GM12878 (cell line): Measurements from ENCODE around the gene PCDHA10. TPM values are rescaled to one million over a fixed set of nuclear protein-coding genes. Genes with fewer than 3 reads are reported as not detected.
A peak's percentile ranks its signal among the peaks of the same experiment; 100 is the strongest.
"Not testable (repeated sequence)": the region's sequence is repeated elsewhere in the genome, so short reads cannot be mapped to it uniquely, and the experiment has no call there.

Experiments used
- ATAC-seq: fragments of 200-7000 bp; cut with Tn5 transposase; 3 replicates; pipeline ENCODE4 v1.9.1; 2020; ENCODE audit warnings: mild to moderate bottlenecking, moderate library complexity
- BruUV-seq: library from RNA; stranded (reverse); fragments of 400-500 nt; replicated peaks from 2 replicates; lab custom pipeline; 2021; lab: Mats Ljungman, UMichigan
- CTCF ChIA-PET: fragments of 300-600 bp; sonication (Branson Sonifier 250); formaldehyde crosslinking; extraction: SDS; loops from one replicate; lab custom pipeline; 2021; ENCODE audit warnings: inconsistent platforms; lab: Yijun Ruan, JAX
- POLR2A ChIA-PET: fragments of 350-600 bp; formaldehyde crosslinking; extraction: SDS; loops from one replicate; lab custom pipeline; 2021; ENCODE audit warnings: inconsistent platforms; lab: Charles Lee
- RAD21 ChIA-PET: fragments of 300-600 bp; sonication (Branson Sonifier 250); formaldehyde crosslinking; loops from one replicate; lab custom pipeline; 2023; ENCODE audit warnings: antibody characterized with exemption; ENCODE audit not compliant: unreplicated experiment; lab: Charles Lee
- SMC1A ChIA-PET: fragments of 300-600 bp; sonication (Branson Sonifier 250); formaldehyde crosslinking; loops from one replicate; lab custom pipeline; 2023; ENCODE audit not compliant: unreplicated experiment, uncharacterized antibody; lab: Charles Lee
- DNase-seq: peaks from one replicate; pipeline ENCODE4 v3.0.0-alpha.2; 2011; ENCODE audit warnings: low read depth, low spot score
- FAIRE-seq: peaks from 3 replicates; lab custom pipeline; 2011; peaks lifted over from hg19 to GRCh38; lab: Jason Lieb, UNC
- H2AFZ ChIP-seq: 2 replicates; pipeline ENCODE4 v1.6.0; 2011; ENCODE audit warnings: low read depth, low read length, control low read depth; ENCODE audit not compliant: control insufficient read depth
- H3K27ac ChIP-seq: 2 replicates; pipeline ENCODE4 v1.5.1; 2011; ENCODE audit warnings: control low read depth; ENCODE audit not compliant: control insufficient read depth, insufficient read depth
- H3K27me3 ChIP-seq, 2 experiments: replicated peaks in 1 of 2; 2 replicates each; pipeline versions ENCODE4 v1.6.0 to v1.6.1; 2011; ENCODE audit warnings: low read length in 1 of 2; ENCODE audit not compliant: control insufficient read depth in 2 of 2, insufficient read depth in 2 of 2
- H3K36me3 ChIP-seq, 2 experiments: 2 replicates each; pipeline ENCODE4 v1.5.1; 2011; ENCODE audit warnings: low read length in 1 of 2; ENCODE audit not compliant: control insufficient read depth in 2 of 2, insufficient read depth in 2 of 2
- H3K4me1 ChIP-seq: 2 replicates; pipeline ENCODE4 v1.6.1; 2011; ENCODE audit warnings: mild to moderate bottlenecking, low read length, moderate library complexity, mixed read lengths; ENCODE audit not compliant: control insufficient read depth, insufficient read depth
- H3K4me2 ChIP-seq: 2 replicates; pipeline ENCODE4 v1.6.0; 2011; ENCODE audit warnings: control low read depth; ENCODE audit not compliant: control insufficient read depth, insufficient read depth
- H3K4me3 ChIP-seq: fragments of 200-600 bp; sonication (generic); 2 replicates; pipeline ENCODE4 v1.5.1; 2016
- H3K79me2 ChIP-seq: 2 replicates; pipeline ENCODE4 v1.6.0; 2011; ENCODE audit warnings: low read length; ENCODE audit not compliant: control insufficient read depth, insufficient read depth
- H3K9ac ChIP-seq: 2 replicates; pipeline ENCODE4 v1.8.0; 2011; ENCODE audit warnings: low read length, control low read depth, mixed read lengths; ENCODE audit not compliant: control insufficient read depth, insufficient read depth
- H3K9me3 ChIP-seq: replicated peaks from 3 replicates; pipeline ENCODE4 v1.5.1; 2011; ENCODE audit warnings: mild to moderate bottlenecking, low read length; ENCODE audit not compliant: control insufficient read depth, insufficient read depth
- H4K20me1 ChIP-seq: 2 replicates; pipeline ENCODE4 v1.6.0; 2011; ENCODE audit not compliant: control insufficient read depth, insufficient read depth
- CTCF ChIP-seq, 3 experiments: IDR thresholded peaks in 2 of 3; conservative IDR thresholded peaks in 1 of 3; 2 replicates each; pipeline ENCODE4 v1.5.1; 2011; ENCODE audit warnings: low read depth in 3 of 3, low read length in 3 of 3, mild to moderate bottlenecking in 3 of 3, control low read depth in 2 of 3, moderate library complexity in 2 of 3, inconsistent platforms in 1 of 3, mixed read lengths in 1 of 3; ENCODE audit not compliant: control insufficient read depth in 2 of 3, insufficient read depth in 1 of 3; ENCODE audit errors: extremely low read depth in 1 of 3
- IKZF1 ChIP-seq: fragments of 450-650 bp; conservative IDR thresholded peaks from 2 replicates; pipeline ENCODE4 v1.6.1; 2017; ENCODE audit warnings: antibody characterized with exemption, mild to moderate bottlenecking
- WGBS: methylation state at CpG from one replicate; pipeline ENCODE4 v1.1.6; 2016; ENCODE audit warnings: low lambda C conversion rate; ENCODE audit not compliant: insufficient replicate concordance, insufficient coverage; ENCODE audit errors: missing lambda C conversion rate; 5-methylcytosine and 5-hydroxymethylcytosine counted together
- in situ Hi-C: fragments of 300-500 bp; cut with MboI; formaldehyde crosslinking; loops from 9 replicates; pipeline ENCODE4 v1.14.3; 2018; ENCODE audit warnings: mixed read lengths
- intact Hi-C: fragments of 100-400 bp; cut with micrococcal nuclease; formaldehyde crosslinking; loops from one replicate; pipeline ENCODE4 v1.14.2; 2022; ENCODE audit not compliant: unreplicated experiment
- polyA plus RNA-seq, 11 experiments: library from polyadenylated mRNA; depleted of rRNA in 4 of 11; unstranded in 6 of 11; stranded (reverse) in 5 of 11; fragments of >200 nt; fragmentation: Nextera tagmentation in 4 of 11; fragmentation: Illumina TruSeq in 1 of 11; extraction: Ambion mirVana in 4 of 11; extraction: Trizol in 1 of 11; gene quantifications; 1 replicate in 1 of 11; 2 replicates in 10 of 11; pipeline versions ENCODE4 v1.2.1 to v1.2.3, GENCODE V29; 2011 to 2016; ENCODE audit warnings: inconsistent platforms in 2 of 11, missing spikeins in 2 of 11, low read depth in 1 of 11
- total RNA-seq, 4 experiments: library from RNA; depleted of rRNA in 3 of 4; stranded (reverse); fragments of >200 nt in 3 of 4; fragmentation: Illumina TruSeq in 1 of 4; extraction: Trizol in 1 of 4; gene quantifications; 2 replicates each; pipeline versions ENCODE4 v1.2.1 to v1.2.3, GENCODE V29; 2013 to 2021

PCDHA10 gene
- total and polyA plus RNA-seq, 10 of the 15 experiments (the other 5 are each of a cell fraction or from before 2014, with no cell fraction given): 0.01 to 0.06 (median 0.03) TPM; not detected in 5

- no peaks in the 10 kb centered on the region for H3K27me3 ChIP-seq
- no peaks in the 10 kb centered on the region for H3K4me1 ChIP-seq
- in situ Hi-C loops (loop anchor here (25.0 kb wide), 1 partner anchor 755 kb away; no protein-coding TSS in a partner anchor), intact Hi-C loops (no loop called here)
- no peaks in the 10 kb centered on the region; the same call in 2 of the 3 replicates for H3K9me3 ChIP-seq
- RAD21 ChIA-PET: no interaction called here
- no peaks in the 10 kb centered on the region for H3K36me3 ChIP-seq
- H3K27ac ChIP-seq: no peak within 1 kb of the TSS
- H3K9ac ChIP-seq: no peak within 1 kb of the TSS
- H2AFZ ChIP-seq: no peak within 1 kb of the TSS
- H3K4me2 ChIP-seq: no peak within 1 kb of the TSS
- no peak for ATAC-seq
- BruUV-seq: no TSS peak
- H3K4me3 ChIP-seq: no peak within 1 kb of the TSS
- SMC1A ChIA-PET: no interaction called here
- FAIRE-seq: no peak
- CTCF ChIA-PET: interaction anchor here (1.4 to 2.0 kb wide), 2 partner anchors 10 to 15 kb away, joined by 3 to 5 read pairs; partner anchors contain the start of gene PCDHA5
- POLR2A ChIA-PET: no interaction called here
- 52% methylated on average over 32 of the region's 47 CpGs for WGBS
- DNase-seq: no peak
- no peaks in the 10 kb centered on the region for H4K20me1 ChIP-seq
- no peaks in the 10 kb centered on the region for H3K79me2 ChIP-seq
- TF ChIP-seq CTCF (IDR thresholded peaks at IDR 0.05 in 2 of 3, conservative IDR thresholded peaks at IDR 0.05 in 1 of 3; ENCODE audit: control insufficient read depth in 2 of 3, extremely low read depth in 1 of 3, insufficient read depth in 1 of 3, low read depth in 3 of 3, low read length in 3 of 3): peak in 2 of 3 experiments; percentile 13 to 15; a peak in 1 of 6 replicates
- no peak for TF ChIP-seq IKZF1
Observed at GRCh38 chr5:140806834-140807775, 48.6 kb upstream of the PCDHA10 start, which contains the start of gene PCDHA4. Gene PCDHA4, plus strand, starts transcription at chr5:140807068.

GRCh38 chr5:140808241-140808888, 47.3 kb upstream of the PCDHA10 start:
- POLR2A ChIA-PET, RAD21 ChIA-PET, ATAC-seq: not testable (repeated sequence)

More at GRCh38 chr5:140808241-140808888, 47.3 kb upstream of the PCDHA10 start:
- H3K9ac ChIP-seq, SMC1A ChIA-PET, DNase-seq, FAIRE-seq, H4K20me1 ChIP-seq, H3K27me3 ChIP-seq, H2AFZ ChIP-seq, H3K4me2 ChIP-seq, H3K4me1 ChIP-seq, H3K27ac ChIP-seq, H3K9me3 ChIP-seq, H3K36me3 ChIP-seq, intact Hi-C loops, BruUV-seq, H3K79me2 ChIP-seq, H3K4me3 ChIP-seq: not testable (repeated sequence)
- CTCF ChIA-PET: interaction anchor here (1.4 kb wide), 1 partner anchor 8 kb away, joined by 3 read pairs; no protein-coding TSS in a partner anchor
- 83% methylated on average over 44 of the region's 62 CpGs for WGBS
- in situ Hi-C loops: loop anchor here (25.0 kb wide), 1 partner anchor 754 kb away; no protein-coding TSS in a partner anchor
